K562 (cell line): ENCODE measurements around the gene CCP110. TPM values are rescaled to one million over a fixed set of nuclear protein-coding genes. Genes with fewer than 3 reads are reported as not detected.

Experiments used
- ATAC-seq: fragments of 200-7000 bp; cut with Tn5 transposase; 3 replicates; pipeline ENCODE4 v1.9.1; 2020; ENCODE audit warnings: moderate library complexity
- BruUV-seq: library from RNA; stranded (reverse); fragments of 400-500 nt; replicated peaks from 2 replicates; lab custom pipeline; 2021; lab: Mats Ljungman, UMichigan
- CTCF ChIA-PET: fragments of 300-600 bp; formaldehyde crosslinking; extraction: SDS; loops from one replicate; lab custom pipeline; 2021; ENCODE audit warnings: low intra/inter-chr PET ratio; lab: Yijun Ruan, JAX
- POLR2A ChIA-PET: fragments of 300-600, 350-650 bp; sonication (Branson Sonifier 250); formaldehyde crosslinking; extraction: SDS; loops from one replicate; lab custom pipeline; 2021; ENCODE audit warnings: antibody characterized with exemption, inconsistent platforms; lab: Yijun Ruan, JAX
- DNase-seq, 4 experiments: peaks; one replicate each; pipeline versions ENCODE4 v3.0.0 to v3.0.0-alpha.2; 2011 to 2018; ENCODE audit warnings: low spot score in 3 of 4, mixed read lengths in 3 of 4; ENCODE audit errors: extremely low read depth in 1 of 4
- FAIRE-seq: peaks from 2 replicates; lab custom pipeline; 2011; peaks lifted over from hg19 to GRCh38; lab: Jason Lieb, UNC
- H2AFZ ChIP-seq: 2 replicates; pipeline ENCODE4 v1.6.0; 2011; ENCODE audit warnings: low read depth, low read length, control low read depth, inconsistent platforms
- H3K27ac ChIP-seq: fragments of 200-600 bp; 3 replicates; pipeline ENCODE4 v1.8.0; 2011; ENCODE audit warnings: low read depth, mild to moderate bottlenecking, control low read depth, inconsistent platforms, low read length, moderate library complexity, mixed read lengths; ENCODE audit errors: extremely low read depth
- H3K27me3 ChIP-seq, 2 experiments: fragments of 300-600 bp in 1 of 2; 2 replicates in 1 of 2; 3 replicates in 1 of 2; pipeline versions ENCODE4 v1.6.0 to v1.8.0; 2011; ENCODE audit warnings: inconsistent platforms in 2 of 2, low read length in 2 of 2, mild to moderate bottlenecking in 1 of 2, mixed read lengths in 1 of 2, moderate library complexity in 1 of 2; ENCODE audit not compliant: control insufficient read depth in 2 of 2, insufficient read depth in 2 of 2
- H3K36me3 ChIP-seq: fragments of 300-600 bp; 3 replicates; pipeline ENCODE4 v1.8.0; 2011; ENCODE audit warnings: mild to moderate bottlenecking, low read length, inconsistent platforms; ENCODE audit not compliant: control insufficient read depth, insufficient read depth
- H3K4me1 ChIP-seq, 2 experiments: fragments of 200-600 bp in 1 of 2; replicated peaks in 1 of 2; 2 replicates in 1 of 2; 3 replicates in 1 of 2; pipeline versions ENCODE4 v1.5.1 to v1.8.0; 2011; ENCODE audit warnings: inconsistent platforms in 2 of 2, low read length in 2 of 2, mild to moderate bottlenecking in 1 of 2, mixed read lengths in 1 of 2, moderate library complexity in 1 of 2; ENCODE audit not compliant: control insufficient read depth in 2 of 2, insufficient read depth in 2 of 2
- H3K4me2 ChIP-seq: 2 replicates; pipeline ENCODE4 v1.6.1; 2011; ENCODE audit warnings: low read length, control low read depth, inconsistent platforms, mixed read lengths; ENCODE audit not compliant: insufficient read depth
- H3K4me3 ChIP-seq: fragments of 200-600 bp; sonication (generic), shearing (Covaris generic); 2 replicates; pipeline ENCODE4 v1.5.1; 2016; ENCODE audit warnings: control low read depth, inconsistent platforms
- H3K79me2 ChIP-seq: fragments of 200-600 bp; 3 replicates; pipeline ENCODE4 v1.8.0; 2011; ENCODE audit warnings: low read length, inconsistent platforms; ENCODE audit not compliant: control insufficient read depth, insufficient read depth
- H3K9ac ChIP-seq, 2 experiments: 2 replicates each; pipeline versions ENCODE4 v1.6.0 to v1.6.1; 2011; ENCODE audit warnings: low read depth in 2 of 2, low read length in 2 of 2, control low read depth in 1 of 2, inconsistent platforms in 1 of 2, mild to moderate bottlenecking in 1 of 2, mixed read lengths in 1 of 2; ENCODE audit not compliant: insufficient read depth in 1 of 2
- H3K9me1 ChIP-seq: one replicate; pipeline ENCODE4 v1.6.0; 2011; ENCODE audit warnings: inconsistent platforms, mild to moderate bottlenecking, low read length, moderate library complexity; ENCODE audit not compliant: control insufficient read depth, insufficient read depth
- H3K9me3 ChIP-seq: replicated peaks from 2 replicates; pipeline ENCODE4 v1.5.1; 2011; ENCODE audit warnings: low read depth, low read length, inconsistent platforms; ENCODE audit not compliant: control insufficient read depth, insufficient read depth
- H4K20me1 ChIP-seq: replicated peaks from 2 replicates; pipeline ENCODE4 v1.6.1; 2011; ENCODE audit warnings: low read length, inconsistent platforms, mixed read lengths; ENCODE audit not compliant: control insufficient read depth, insufficient read depth
- ATF3 ChIP-seq, 2 experiments: fragments of 450-650 bp in 1 of 2; sonication (generic) in 1 of 2; formaldehyde crosslinking in 1 of 2; IDR thresholded peaks in 1 of 2; conservative IDR thresholded peaks in 1 of 2; 2 replicates each; pipeline versions ENCODE4 v1.6.1 to v1.8.1; 2016 to 2023; ENCODE audit warnings: mild to moderate bottlenecking in 2 of 2, moderate library complexity in 2 of 2, inconsistent platforms in 1 of 2, missing genetic modification reagents in 1 of 2
- CTCF ChIP-seq, 3 experiments: IDR thresholded peaks in 2 of 3; conservative IDR thresholded peaks in 1 of 3; 2 replicates each; pipeline ENCODE4 v1.5.1; 2011 to 2012; ENCODE audit warnings: low read length in 3 of 3, mild to moderate bottlenecking in 3 of 3, control low read depth in 2 of 3, improper control_type of control experiment in 1 of 3, inconsistent platforms in 1 of 3, low read depth in 1 of 3, mixed read lengths in 1 of 3, moderate library complexity in 1 of 3; ENCODE audit not compliant: insufficient read depth in 2 of 3
- RAD21 ChIP-seq, 2 experiments: fragments of 250-450 bp in 1 of 2; fragments of 450-650 bp in 1 of 2; sonication (Bioruptor Pico) in 1 of 2; formaldehyde crosslinking in 1 of 2; IDR thresholded peaks in 1 of 2; conservative IDR thresholded peaks in 1 of 2; 2 replicates each; pipeline versions ENCODE4 v1.4.0 to v1.8.0; 2020 to 2022; ENCODE audit warnings: mild to moderate bottlenecking in 2 of 2, moderate library complexity in 1 of 2
- RBM14 ChIP-seq: fragments of 200-400 bp; formaldehyde crosslinking; IDR thresholded peaks from 2 replicates; pipeline ENCODE4 v1.6.1; 2018; ENCODE audit warnings: low read depth, mild to moderate bottlenecking, low read length, moderate library complexity, borderline replicate concordance; ENCODE audit not compliant: insufficient read depth
- ZFP36 ChIP-seq: fragments of 150-350 bp; IDR thresholded peaks from 2 replicates; pipeline ENCODE4 v1.6.1; 2018; ENCODE audit warnings: low read length, low read depth; ENCODE audit not compliant: partially characterized antibody
- WGBS: fragments of 100-300 bp; shearing (Covaris generic); methylation state at CpG from one replicate; pipeline ENCODE4 v1.1.6; 2016; ENCODE audit warnings: low coverage, mixed read lengths; ENCODE audit not compliant: insufficient coverage; ENCODE audit errors: missing lambda C conversion rate; 5-methylcytosine and 5-hydroxymethylcytosine counted together
- in situ Hi-C: fragments of 300-500 bp; cut with MboI; formaldehyde crosslinking; loops from 4 replicates; pipeline ENCODE4 v1.15.0; 2018; ENCODE audit warnings: inconsistent platforms, mixed read lengths
- intact Hi-C: fragments of 100-400 bp; cut with micrococcal nuclease; formaldehyde crosslinking; loops from 2 replicates; pipeline ENCODE4 v1.14.2; 2022
- polyA plus RNA-seq, 8 experiments: library from polyadenylated mRNA; depleted of rRNA in 4 of 8; stranded (reverse) in 5 of 8; unstranded in 3 of 8; fragments of >200 nt; fragmentation: Nextera tagmentation in 2 of 8; fragmentation: Illumina TruSeq in 1 of 8; extraction: Ambion mirVana in 2 of 8; extraction: Trizol in 1 of 8; gene quantifications; 2 replicates each; pipeline versions ENCODE4 v1.2.1 to v1.2.3, GENCODE V29; 2011 to 2014; ENCODE audit warnings: inconsistent platforms in 1 of 8, missing spikeins in 1 of 8
- total RNA-seq, 7 experiments: library from RNA; depleted of rRNA in 6 of 7; stranded (reverse); fragments of >200 nt in 6 of 7; fragmentation: Illumina TruSeq in 2 of 7; extraction: Trizol in 2 of 7; gene quantifications; 2 replicates each; pipeline versions ENCODE4 v1.2.1 to v1.2.3, GENCODE V29; 2011 to 2021; ENCODE audit warnings: low replicate concordance in 1 of 7

CCP110 gene
- total and polyA plus RNA-seq, 9 of the 15 experiments (the other 6 are each of a cell fraction or from before 2014, with no cell fraction given): 3.5 to 16.1 (median 12.1) TPM

GRCh38 chr16:19559242-19559910 is 35.6 kb downstream of the CCP110 start:
- WGBS: 49% methylated on average over 8 of the region's 10 CpGs
- Histone ChIP-seq H3K4me3 (no peak overlapping the region), H3K27ac (no peak overlapping the region), H3K4me1 (peaks cover 0 to 3% of the 10 kb centered on the region in 2 experiments; a peak in 3 of 5 replicates), H3K9me1 (no peaks in the 10 kb centered on the region), H3K9me3 (no peaks in the 10 kb centered on the region), H3K36me3 (no peaks in the 10 kb centered on the region), H2AFZ (no peak overlapping the region), H3K27me3 (no peaks in the 10 kb centered on the region), H3K4me2 (no peak overlapping the region), H3K9ac (no peak overlapping the region), H4K20me1 (no peaks in the 10 kb centered on the region), H3K79me2 (no peaks in the 10 kb centered on the region)
- BruUV-seq: no TSS peak
- intact Hi-C loops (loop anchor here (1.0 kb wide), 1 partner anchor 327 kb away; no protein-coding TSS in a partner anchor), in situ Hi-C loops (no loop called here)
- CTCF ChIA-PET: interaction anchor here (0.7 to 2.2 kb wide), 2 partner anchors 327 to 420 kb away, joined by 4 to 14 read pairs; no protein-coding TSS in a partner anchor
- TF ChIP-seq CTCF (IDR thresholded peaks at IDR 0.05 in 2 of 3, conservative IDR thresholded peaks at IDR 0.05 in 1 of 3; ENCODE audit: insufficient read depth in 2 of 3, low read depth in 1 of 3, low read length in 3 of 3): peak; percentile 30 to 72 (median 56); a peak in 5 of 6 replicates
- no peak for TF ChIP-seq RBM14
- peak in 1 of 2 experiments; percentile 58; a peak in 3 of 4 replicates for TF ChIP-seq RAD21 (CRISPR knock-in tag; conservative IDR thresholded peaks at IDR 0.05 in 1 of 2, IDR thresholded peaks at IDR 0.05 in 1 of 2)
- TF ChIP-seq ZFP36: no peak
- TF ChIP-seq ATF3 (IDR thresholded peaks at IDR 0.05): peak; percentile 32; the same call in 1 of the 2 replicates
- TF ChIP-seq ATF3 (CRISPR knock-in tag; conservative IDR thresholded peaks at IDR 0.05): no peak
- POLR2A ChIA-PET: no interaction called here
- FAIRE-seq (peak; percentile 85), ATAC-seq (no peak), DNase-seq (peak; percentile 23 to 67 (median 36))
